B cell (primary cell): ENCODE data around the gene RPL7L1. TPM values are rescaled to one million over a fixed set of nuclear protein-coding genes. Genes with fewer than 3 reads are reported as not detected.
"Not testable (repeated sequence)": the region's sequence is repeated elsewhere in the genome, so short reads cannot be mapped to it uniquely, and the experiment has no call there.

Source experiments
- ATAC-seq: fragments of 200-7000 bp; cut with Tn5 transposase; one replicate; pipeline ENCODE4 v1.10.0; 2021; ENCODE audit warnings: low read depth, mild to moderate bottlenecking, moderate number of reproducible peaks, moderate library complexity
- CTCF ChIA-PET: fragments of 350-600 bp; sonication (Branson Sonifier 250); formaldehyde crosslinking; loops from one replicate; lab custom pipeline; 2021; ENCODE audit warnings: antibody characterized with exemption, inconsistent platforms; lab: Charles Lee
- POLR2A ChIA-PET: fragments of 350-600 bp; sonication (Branson Sonifier 250); formaldehyde crosslinking; loops from one replicate; lab custom pipeline; 2021; ENCODE audit warnings: antibody characterized with exemption; lab: Charles Lee
- DNase-seq: peaks from one replicate; pipeline ENCODE4 v3.0.0; 2013
- H2AFZ ChIP-seq: 2 replicates; pipeline ENCODE4 v1.6.1; 2012; ENCODE audit warnings: mild to moderate bottlenecking, low read depth, low read length; ENCODE audit not compliant: insufficient read depth, poor library complexity, severe bottlenecking
- H3K27ac ChIP-seq, 2 donors: 1 replicate in 1 of 2; 2 replicates in 1 of 2; pipeline ENCODE4 v1.5.1; 2012 to 2013; ENCODE audit warnings: low read length in 2 of 2, mild to moderate bottlenecking in 2 of 2, moderate library complexity in 1 of 2
- H3K27me3 ChIP-seq, 4 experiments: fragments of 200-600 bp in 1 of 4; sonication (generic) in 1 of 4; replicated peaks in 1 of 4; 1 replicate in 2 of 4; 2 replicates in 2 of 4; pipeline versions ENCODE4 v1.6.1 to v1.7.0; 2013 to 2016; ENCODE audit warnings: low read length in 3 of 4, mild to moderate bottlenecking in 2 of 4, mixed read lengths in 1 of 4, moderate library complexity in 1 of 4; ENCODE audit not compliant: insufficient read depth in 4 of 4, control insufficient read depth in 3 of 4; ENCODE audit errors: control extremely low read depth in 1 of 4
- H3K36me3 ChIP-seq, 2 experiments: replicated peaks in 1 of 2; 1 replicate in 1 of 2; 2 replicates in 1 of 2; pipeline versions ENCODE4 v1.6.1 to v1.7.1; 2013; ENCODE audit warnings: low read length in 1 of 2; ENCODE audit not compliant: insufficient read depth in 2 of 2, control insufficient read depth in 1 of 2; ENCODE audit errors: control extremely low read depth in 1 of 2, extremely low read depth in 1 of 2
- H3K4me1 ChIP-seq, 2 donors: fragments of 200-600 bp in 1 of 2; sonication (generic) in 1 of 2; 1 replicate in 1 of 2; 2 replicates in 1 of 2; pipeline versions ENCODE4 v1.5.1 to v1.6.1; 2013 to 2017; ENCODE audit warnings: low read length in 2 of 2; ENCODE audit not compliant: control insufficient read depth in 2 of 2, insufficient read depth in 2 of 2
- H3K4me2 ChIP-seq: replicated peaks from 2 replicates; pipeline ENCODE3; 2012; ENCODE audit warnings: mild to moderate bottlenecking, low read depth, low read length; ENCODE audit not compliant: poor library complexity, severe bottlenecking
- H3K4me3 ChIP-seq, 5 experiments: fragments of 200-600 bp in 1 of 5; sonication (generic) in 1 of 5; 1 replicate in 3 of 5; 2 replicates in 2 of 5; pipeline versions ENCODE4 v1.5.1 to v1.7.0; 2011 to 2016; ENCODE audit warnings: low read length in 4 of 5, mild to moderate bottlenecking in 4 of 5, low read depth in 2 of 5, control low read depth in 1 of 5, moderate library complexity in 1 of 5; ENCODE audit not compliant: insufficient read depth in 1 of 5; ENCODE audit errors: control extremely low read depth in 1 of 5, extremely low read depth in 1 of 5
- H3K79me2 ChIP-seq: fragments of 200-600 bp; sonication (generic); one replicate; pipeline ENCODE4 v1.6.0; 2016; ENCODE audit warnings: low read length; ENCODE audit not compliant: control insufficient read depth, insufficient read depth
- H3K9ac ChIP-seq: fragments of 200-600 bp; sonication (generic); 2 replicates; pipeline ENCODE4 v1.6.1; 2017; ENCODE audit warnings: mild to moderate bottlenecking, low read length, moderate library complexity
- H3K9me3 ChIP-seq, 3 donors: one replicate each; pipeline versions ENCODE4 v1.6.1 to v1.7.1; 2013; ENCODE audit warnings: low read length in 2 of 3; ENCODE audit not compliant: control insufficient read depth in 2 of 3, insufficient read depth in 1 of 3; ENCODE audit errors: control extremely low read depth in 1 of 3
- H4K20me1 ChIP-seq: 2 replicates; pipeline ENCODE4 v1.6.0; 2012; ENCODE audit warnings: mild to moderate bottlenecking, low read length; ENCODE audit not compliant: insufficient read depth, control insufficient read depth, poor library complexity, severe bottlenecking
- H3K27ac Mint-ChIP-seq: one replicate; pipeline ENCODE4 v1.8.0; 2021; ENCODE audit warnings: mixed read lengths
- H3K27me3 Mint-ChIP-seq: one replicate; pipeline ENCODE4 v1.8.0; 2021; ENCODE audit warnings: mixed read lengths
- H3K4me1 Mint-ChIP-seq: one replicate; pipeline ENCODE4 v1.8.0; 2021; ENCODE audit warnings: mixed read lengths
- H3K4me3 Mint-ChIP-seq: one replicate; pipeline ENCODE4 v1.8.0; 2021; ENCODE audit warnings: mixed read lengths
- H3K9me3 Mint-ChIP-seq: one replicate; pipeline ENCODE4 v1.8.0; 2022; ENCODE audit warnings: mixed read lengths; ENCODE audit not compliant: insufficient read depth
- EZH2 ChIP-seq: IDR thresholded peaks from 2 replicates; pipeline ENCODE4 v1.6.1; 2012; ENCODE audit warnings: borderline replicate concordance, low read depth, mild to moderate bottlenecking, moderate library complexity, low read length; ENCODE audit not compliant: insufficient read depth, poor library complexity, severe bottlenecking
- WGBS: methylation state at CpG from one replicate; pipeline ENCODE4 v1.1.5; 2013; ENCODE audit warnings: missing lambda C conversion rate; ENCODE audit not compliant: insufficient coverage; 5-methylcytosine and 5-hydroxymethylcytosine counted together
- intact Hi-C: fragments of 100-400 bp; cut with micrococcal nuclease; formaldehyde crosslinking; loops from one replicate; pipeline ENCODE4 v1.10.0; 2022
- polyA plus RNA-seq: library from polyadenylated mRNA; depleted of rRNA; stranded (reverse); fragments of >200 nt; gene quantifications from 2 replicates; pipeline ENCODE4 v1.2.3, GENCODE V29; 2012
- total RNA-seq, 2 donors: library from RNA; stranded (reverse); fragments of 120-200 nt in 1 of 2; gene quantifications; 1 replicate in 1 of 2; 2 replicates in 1 of 2; pipeline versions ENCODE4 v1.2.3 to v1.2.4, GENCODE V29; 2013 to 2022
- TF ChIP-seq, protein P1 (sequence below): fragments of 200-600 bp; IDR thresholded peaks from one replicate; pipeline ENCODE4 v1.8.0; 2022; ENCODE audit warnings: antibody characterized with exemption, mild to moderate bottlenecking

RPL7L1 gene
- total and polyA plus RNA-seq, 2 donors (not counting 1 experiment from before 2014, with no cell fraction given), result 14.5 to 100 TPM

DNA sequence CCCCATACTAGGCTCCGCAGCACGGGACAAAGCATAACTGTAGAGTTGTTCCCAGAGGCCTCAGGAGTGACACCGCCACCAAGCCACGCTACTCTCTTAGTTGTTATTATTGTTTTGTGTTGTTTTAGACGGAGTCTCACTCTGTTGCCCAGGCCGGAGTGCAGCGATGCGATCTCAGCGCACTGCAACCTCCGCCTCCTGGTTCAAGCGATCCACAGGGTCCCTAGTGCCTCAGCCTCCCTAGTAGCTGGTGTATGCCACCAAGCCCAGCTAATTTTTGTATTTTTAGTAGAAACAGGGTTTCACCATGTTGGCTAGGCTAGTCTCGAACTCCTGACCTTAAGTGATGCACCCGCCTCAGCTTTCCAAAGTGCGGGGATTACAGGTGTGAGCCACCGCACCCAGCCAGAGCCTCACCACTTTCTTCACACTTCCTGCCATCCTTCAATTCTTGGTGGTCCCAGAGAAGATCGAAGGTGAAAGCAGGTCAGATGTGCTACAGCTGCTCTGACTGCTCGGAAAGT, 11.8 kb downstream of the RPL7L1 start:
- peaks cover 5% of the 10 kb centered on the region for H3K79me2 ChIP-seq
- ATAC-seq (no peak), DNase-seq (no peak)
- intact Hi-C loops, result loop anchor here (1.0 to 5.0 kb wide), 4 partner anchors 36 to 329 kb away; partner anchors contain the start of genes CNPY3, KLC4, MRPL2 and UBR2
- 57% methylated on average over 16 of the region's 17 CpGs for WGBS
- POLR2A ChIA-PET, result interaction anchor here (0.6 to 3.2 kb wide), 11 partner anchors 12 to 439 kb away, joined by 3 to 26 read pairs (median 4); partner anchors contain the start of genes BICRAL, CNPY3, RPL7L1 and TBCC
- no peaks in the 10 kb centered on the region for H4K20me1 ChIP-seq
- H3K9me3 Mint-ChIP-seq, result no peaks in the 10 kb centered on the region
- peak overlapping the region; percentile 76 to 94 (median 87) for H3K4me3 ChIP-seq
- peak overlapping the region; percentile 86 for H3K4me2 ChIP-seq
- H3K4me3 Mint-ChIP-seq, result peak overlapping the region; percentile 92
- H3K27ac ChIP-seq, result peak overlapping the region; percentile 77 to 89
- H2AFZ ChIP-seq, result peak overlapping the region; percentile 92
- CTCF ChIA-PET, result interaction anchor here (0.6 to 5.5 kb wide), 8 partner anchors 10 to 1187 kb away, joined by 3 to 35 read pairs (median 4); partner anchors contain the start of genes CNPY3 and RPL7L1
- H3K27me3 Mint-ChIP-seq, result no peaks in the 10 kb centered on the region
- H3K4me1 Mint-ChIP-seq, result peaks cover 38% of the 10 kb centered on the region
- H3K36me3 ChIP-seq, result peaks cover 0 to 2% of the 10 kb centered on the region in 2 experiments
- no peaks in the 10 kb centered on the region for H3K27me3 ChIP-seq
- H3K9me3 ChIP-seq, result no peaks in the 10 kb centered on the region
- H3K9ac ChIP-seq, result peak overlapping the region; percentile 97
- peak overlapping the region; percentile 92 for H3K27ac Mint-ChIP-seq
- TF ChIP-seq, protein P1, sequence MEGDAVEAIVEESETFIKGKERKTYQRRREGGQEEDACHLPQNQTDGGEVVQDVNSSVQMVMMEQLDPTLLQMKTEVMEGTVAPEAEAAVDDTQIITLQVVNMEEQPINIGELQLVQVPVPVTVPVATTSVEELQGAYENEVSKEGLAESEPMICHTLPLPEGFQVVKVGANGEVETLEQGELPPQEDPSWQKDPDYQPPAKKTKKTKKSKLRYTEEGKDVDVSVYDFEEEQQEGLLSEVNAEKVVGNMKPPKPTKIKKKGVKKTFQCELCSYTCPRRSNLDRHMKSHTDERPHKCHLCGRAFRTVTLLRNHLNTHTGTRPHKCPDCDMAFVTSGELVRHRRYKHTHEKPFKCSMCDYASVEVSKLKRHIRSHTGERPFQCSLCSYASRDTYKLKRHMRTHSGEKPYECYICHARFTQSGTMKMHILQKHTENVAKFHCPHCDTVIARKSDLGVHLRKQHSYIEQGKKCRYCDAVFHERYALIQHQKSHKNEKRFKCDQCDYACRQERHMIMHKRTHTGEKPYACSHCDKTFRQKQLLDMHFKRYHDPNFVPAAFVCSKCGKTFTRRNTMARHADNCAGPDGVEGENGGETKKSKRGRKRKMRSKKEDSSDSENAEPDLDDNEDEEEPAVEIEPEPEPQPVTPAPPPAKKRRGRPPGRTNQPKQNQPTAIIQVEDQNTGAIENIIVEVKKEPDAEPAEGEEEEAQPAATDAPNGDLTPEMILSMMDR, result no peak
- TF ChIP-seq EZH2, result no peak
- H3K4me1 ChIP-seq, result peaks cover 26 to 33% of the 10 kb centered on the region in 2 donors

DNA sequence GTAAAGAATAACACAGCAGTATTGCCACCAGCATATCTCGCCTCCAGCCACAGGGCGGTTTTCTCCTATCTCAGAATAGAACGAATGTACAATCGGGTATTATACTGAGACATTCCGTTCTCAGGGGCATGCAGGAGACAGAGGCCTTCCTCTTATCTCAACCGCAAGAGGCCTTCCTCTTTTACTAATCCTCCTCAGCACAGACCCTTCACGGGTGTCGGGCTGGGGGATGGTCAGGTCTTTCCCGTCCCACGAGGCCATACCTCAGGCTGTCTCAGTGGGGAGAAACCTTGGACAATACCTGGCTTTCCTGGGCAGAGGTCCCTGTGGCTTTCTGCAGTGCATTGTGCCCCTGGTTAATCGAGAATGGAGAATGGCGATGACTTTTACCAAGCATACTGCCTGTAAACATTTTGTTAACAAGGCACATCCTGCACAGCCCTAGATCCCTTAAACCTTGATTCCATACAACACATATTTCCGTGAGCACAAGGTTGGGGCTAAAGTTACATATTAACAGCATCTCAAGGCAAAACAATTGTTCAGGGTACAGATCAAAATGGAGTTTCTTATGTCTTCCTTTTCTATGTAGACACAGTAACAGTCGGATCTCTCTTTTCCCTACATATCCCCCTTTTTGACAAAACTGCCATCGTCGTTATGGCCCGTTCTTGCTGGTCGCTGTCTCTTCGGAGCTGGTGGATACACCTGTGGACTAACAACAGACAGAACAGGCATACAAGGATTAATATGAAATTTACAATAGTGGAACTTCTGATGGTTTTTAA, 14.8 kb downstream of the RPL7L1 start:
- intact Hi-C loops, result loop anchor here (5.0 kb wide), 3 partner anchors 33 to 332 kb away; partner anchors contain the start of genes CNPY3 and UBR2
- peaks cover 26 to 33% of the 10 kb centered on the region in 2 donors for H3K4me1 ChIP-seq
- H3K4me3 ChIP-seq, H4K20me1 ChIP-seq, H3K79me2 ChIP-seq, H3K27me3 Mint-ChIP-seq, H3K4me2 ChIP-seq, H3K9me3 ChIP-seq, H3K9me3 Mint-ChIP-seq, H3K36me3 ChIP-seq, H3K27me3 ChIP-seq, ATAC-seq, POLR2A ChIA-PET: not testable (repeated sequence)
- H3K27ac ChIP-seq, result peak overlapping the region; percentile 9 to 78
- peaks cover 40% of the 10 kb centered on the region for H3K4me1 Mint-ChIP-seq
- peak; percentile 61 for DNase-seq
- peak overlapping the region; percentile 68 for H2AFZ ChIP-seq
- H3K9ac ChIP-seq, result peak overlapping the region; percentile 26
- WGBS, result 41% methylated on average over 15 of the region's 19 CpGs
- H3K27ac Mint-ChIP-seq, result peak overlapping the region; percentile 91
- peak overlapping the region; percentile 60 for H3K4me3 Mint-ChIP-seq
- CTCF ChIA-PET, result interaction anchor here (1.5 to 5.5 kb wide), 3 partner anchors 14 to 167 kb away, joined by 4 to 35 read pairs (median 11); partner anchors contain the start of gene RPL7L1
